ENCODE results near the gene KDF1.
"Not testable (repeated sequence)": the region's sequence is repeated elsewhere in the genome, so short reads cannot be mapped to it uniquely, and the experiment has no call there.

KDF1 gene

GRCh38 chr1:26956321-26956720 lies 3.9 kb downstream of the KDF1 start:
- DNase-seq (ENCODE audit: low read depth in 2 of 2) = no peak

- DNase-seq (ENCODE audit: low read depth in 2 of 2) = no peak
Observed at GRCh38 chr1:26953374-26953773, 6.9 kb downstream of the KDF1 start.

GRCh38 chr1:26951821-26952497 lies 8.3 kb downstream of the KDF1 start:
- DNase-seq (ENCODE audit: low read depth in 2 of 2) = no peak

- DNase-seq (ENCODE audit: low read depth in 2 of 2) = no peak
Observed at GRCh38 chr1:26951216-26951615, 9.1 kb downstream of the KDF1 start.

- no peak for DNase-seq (ENCODE audit: low read depth in 2 of 2)
Observed at GRCh38 chr1:26950602-26951001, 9.7 kb downstream of the KDF1 start.

- no peak for DNase-seq (ENCODE audit: low read depth in 2 of 2)
Observed at GRCh38 chr1:26949926-26950319, 10.3 kb downstream of the KDF1 start.

GRCh38 chr1:26949266-26949925 lies 10.9 kb downstream of the KDF1 start:
- DNase-seq (ENCODE audit: low read depth in 2 of 2) = no peak

GRCh38 chr1:26948725-26949057 lies 11.6 kb downstream of the KDF1 start:
- not testable (repeated sequence) for DNase-seq (ENCODE audit: low read depth in 2 of 2)

- no peak for DNase-seq (ENCODE audit: low read depth in 2 of 2)
Observed at GRCh38 chr1:26946270-26946669, 14.0 kb downstream of the KDF1 start.

GRCh38 chr1:26945728-26946127 lies 14.5 kb downstream of the KDF1 start:
- DNase-seq (ENCODE audit: low read depth in 2 of 2) = no peak

- no peak for DNase-seq (ENCODE audit: low read depth in 2 of 2)
Observed at GRCh38 chr1:26945138-26945537, 15.1 kb downstream of the KDF1 start.

- DNase-seq (ENCODE audit: low read depth in 2 of 2) = no peak
Observed at GRCh38 chr1:26942656-26943055, 17.6 kb downstream of the KDF1 start.

- no peak for DNase-seq (ENCODE audit: low read depth in 2 of 2)
Observed at GRCh38 chr1:26941311-26941710, 19.0 kb downstream of the KDF1 start.

- DNase-seq (ENCODE audit: low read depth in 2 of 2) = no peak
Observed at GRCh38 chr1:26938659-26939025, 21.6 kb downstream of the KDF1 start.

- no peak for DNase-seq (ENCODE audit: low read depth in 2 of 2)
Observed at GRCh38 chr1:26938004-26938658, 22.1 kb downstream of the KDF1 start.

- no peak for DNase-seq (ENCODE audit: low read depth in 2 of 2)
Observed at GRCh38 chr1:26936823-26937222, 23.4 kb downstream of the KDF1 start.

GRCh38 chr1:26932531-26932930 lies 27.7 kb downstream of the KDF1 start:
- DNase-seq (ENCODE audit: low read depth in 2 of 2) = no peak

GRCh38 chr1:26923711-26924110 lies 36.6 kb downstream of the KDF1 start:
- DNase-seq (ENCODE audit: low read depth in 2 of 2) = no peak

- DNase-seq (ENCODE audit: low read depth in 2 of 2) = no peak
Observed at GRCh38 chr1:26922901-26923300, 37.4 kb downstream of the KDF1 start.

- no peak for DNase-seq (ENCODE audit: low read depth in 2 of 2)
Observed at GRCh38 chr1:26922431-26922729, 37.9 kb downstream of the KDF1 start.

- DNase-seq (ENCODE audit: low read depth in 2 of 2) = peak; percentile 93 to 94
Observed at GRCh38 chr1:26921540-26922430, 38.5 kb downstream of the KDF1 start, which contains the start of gene NUDC. Gene NUDC (plus strand): TSS chr1:26921743. CDS start chr1:26921849, 106 bp downstream.

- DNase-seq (ENCODE audit: low read depth in 2 of 2) = no peak
Observed at GRCh38 chr1:26921126-26921539, 39.1 kb downstream of the KDF1 start.

Data from stimulated activated CD8-positive, alpha-beta memory T cell treated with anti-CD3 and anti-CD28 coated beads, Interleukin-7, amount 100 ng/mL, for 4 hours (primary cell).